Subcutaneous adipose tissue (tissue), 4 donors: Measurements from ENCODE around the gene RNF8. TPM values are rescaled to one million over a fixed set of nuclear protein-coding genes. Genes with fewer than 3 reads are reported as not detected.

ENCODE experiments used
- total RNA-seq, 4 donors: library from RNA; depleted of rRNA; stranded (reverse); fragments of >200 nt; gene quantifications; one replicate each; pipeline ENCODE4 v1.1.0, GENCODE V29; 2016
- TF ChIP-seq, protein P1 (sequence below): fragments of 450-650 bp; IDR thresholded peaks from one replicate; pipeline ENCODE4 v1.5.1; 2016; ENCODE audit warnings: low read depth, mild to moderate bottlenecking, control low read depth, antibody characterized with exemption, moderate library complexity

The RNF8 gene
- total RNA-seq, 4 donors from 2014 or later, result 8.8 to 15.0 (median 14.1) TPM

- TF ChIP-seq, protein P1, sequence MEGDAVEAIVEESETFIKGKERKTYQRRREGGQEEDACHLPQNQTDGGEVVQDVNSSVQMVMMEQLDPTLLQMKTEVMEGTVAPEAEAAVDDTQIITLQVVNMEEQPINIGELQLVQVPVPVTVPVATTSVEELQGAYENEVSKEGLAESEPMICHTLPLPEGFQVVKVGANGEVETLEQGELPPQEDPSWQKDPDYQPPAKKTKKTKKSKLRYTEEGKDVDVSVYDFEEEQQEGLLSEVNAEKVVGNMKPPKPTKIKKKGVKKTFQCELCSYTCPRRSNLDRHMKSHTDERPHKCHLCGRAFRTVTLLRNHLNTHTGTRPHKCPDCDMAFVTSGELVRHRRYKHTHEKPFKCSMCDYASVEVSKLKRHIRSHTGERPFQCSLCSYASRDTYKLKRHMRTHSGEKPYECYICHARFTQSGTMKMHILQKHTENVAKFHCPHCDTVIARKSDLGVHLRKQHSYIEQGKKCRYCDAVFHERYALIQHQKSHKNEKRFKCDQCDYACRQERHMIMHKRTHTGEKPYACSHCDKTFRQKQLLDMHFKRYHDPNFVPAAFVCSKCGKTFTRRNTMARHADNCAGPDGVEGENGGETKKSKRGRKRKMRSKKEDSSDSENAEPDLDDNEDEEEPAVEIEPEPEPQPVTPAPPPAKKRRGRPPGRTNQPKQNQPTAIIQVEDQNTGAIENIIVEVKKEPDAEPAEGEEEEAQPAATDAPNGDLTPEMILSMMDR, result no peak
Measured at GRCh38 chr6:37357288-37357687, 3.5 kb downstream of the RNF8 start.

- TF ChIP-seq, protein P1, result no peak
Measured at GRCh38 chr6:37357860-37358259, 4.1 kb downstream of the RNF8 start.

- TF ChIP-seq, protein P1, result no peak
Measured at GRCh38 chr6:37359039-37359438, 5.3 kb downstream of the RNF8 start.

GRCh38 chr6:37362101-37362828 is 8.5 kb downstream of the RNF8 start:
- TF ChIP-seq, protein P1, result no peak

DNA sequence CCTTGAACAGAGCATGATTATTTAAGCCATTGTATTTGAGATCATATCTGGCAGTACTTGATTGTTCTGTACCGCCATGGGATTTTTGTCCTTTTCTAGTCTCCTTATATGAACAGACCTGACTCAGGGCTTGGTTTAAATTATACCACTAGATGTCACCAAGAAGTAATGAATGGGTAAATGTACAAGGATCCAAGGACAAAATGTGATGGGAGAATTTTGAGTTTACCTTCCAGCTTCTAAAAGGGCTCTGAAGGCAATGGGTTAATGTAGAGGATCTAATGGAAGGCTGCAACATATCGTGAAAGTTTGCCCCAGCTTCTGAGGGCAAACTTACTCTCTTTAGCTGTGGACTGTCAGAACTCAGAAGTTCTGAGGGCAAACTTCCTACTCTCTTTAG is 12.0 kb downstream of the RNF8 start:
- TF ChIP-seq, protein P1, result no peak

DNA sequence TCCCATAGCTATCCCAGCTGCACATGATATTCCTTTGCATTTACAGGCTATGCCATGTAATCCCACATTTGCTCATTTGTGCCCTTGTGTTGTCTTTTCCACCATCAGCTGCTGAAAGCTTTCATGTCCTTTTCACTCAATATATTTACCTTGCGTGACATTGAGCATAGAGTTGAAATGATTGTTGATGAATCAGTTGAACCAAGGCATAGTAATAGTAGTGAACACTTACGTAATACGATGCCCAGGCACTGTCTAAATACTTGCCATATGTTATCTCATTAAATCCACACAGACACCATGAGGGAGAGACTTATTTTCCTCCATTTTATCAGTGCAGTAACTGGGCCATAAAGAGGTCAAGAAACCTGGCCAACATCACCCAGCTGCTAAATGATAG is 13.1 kb downstream of the RNF8 start:
- TF ChIP-seq, protein P1, result no peak

- TF ChIP-seq, protein P1, result no peak
Measured at GRCh38 chr6:37368961-37369320, 15.2 kb downstream of the RNF8 start.
